ENCODE measurements around the gene VPS13D.

VPS13D gene

DNA sequence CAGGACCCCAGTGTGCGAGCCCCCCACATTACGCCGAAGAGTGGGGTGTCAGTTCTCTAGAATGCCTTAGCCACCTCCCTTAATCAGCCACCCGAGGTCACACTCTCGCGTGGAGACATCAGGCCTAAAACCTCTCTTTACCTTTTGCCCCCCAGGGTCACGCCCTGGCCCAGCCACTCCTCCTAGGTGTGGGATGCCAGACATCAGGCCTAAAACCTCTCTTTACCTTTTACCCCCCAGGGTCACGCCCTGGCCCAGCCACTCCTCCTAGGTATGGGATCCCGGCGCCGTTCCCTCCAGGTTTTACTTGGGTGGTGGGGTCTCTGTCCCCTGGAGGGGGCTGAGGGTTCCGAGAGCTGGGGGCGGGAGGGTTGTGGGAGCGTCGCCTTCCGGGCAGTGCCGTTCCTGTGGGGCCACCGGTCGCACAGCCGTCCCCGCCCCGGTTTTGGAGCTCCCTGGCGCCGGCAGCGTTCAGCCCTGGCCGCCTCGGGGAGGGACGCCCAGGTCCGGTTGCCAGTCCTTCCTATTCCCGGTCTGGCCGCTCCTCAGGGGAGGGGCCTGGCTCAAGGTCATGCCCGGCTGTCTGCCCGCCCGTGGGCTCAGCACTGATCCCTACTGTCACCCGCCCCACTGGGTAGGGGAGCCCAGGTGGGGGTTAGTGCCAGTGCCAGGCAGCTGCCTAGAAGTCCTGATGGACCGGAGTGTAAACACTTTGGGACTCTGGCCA is 882 bp downstream of the VPS13D start:
- H3K4me3 ChIP-seq (replicated peaks in 1 of 2; ENCODE audit: low read depth in 2 of 2, low read length in 2 of 2): peak overlapping the region; percentile 93 to 98
- TF ChIP-seq, protein P1, sequence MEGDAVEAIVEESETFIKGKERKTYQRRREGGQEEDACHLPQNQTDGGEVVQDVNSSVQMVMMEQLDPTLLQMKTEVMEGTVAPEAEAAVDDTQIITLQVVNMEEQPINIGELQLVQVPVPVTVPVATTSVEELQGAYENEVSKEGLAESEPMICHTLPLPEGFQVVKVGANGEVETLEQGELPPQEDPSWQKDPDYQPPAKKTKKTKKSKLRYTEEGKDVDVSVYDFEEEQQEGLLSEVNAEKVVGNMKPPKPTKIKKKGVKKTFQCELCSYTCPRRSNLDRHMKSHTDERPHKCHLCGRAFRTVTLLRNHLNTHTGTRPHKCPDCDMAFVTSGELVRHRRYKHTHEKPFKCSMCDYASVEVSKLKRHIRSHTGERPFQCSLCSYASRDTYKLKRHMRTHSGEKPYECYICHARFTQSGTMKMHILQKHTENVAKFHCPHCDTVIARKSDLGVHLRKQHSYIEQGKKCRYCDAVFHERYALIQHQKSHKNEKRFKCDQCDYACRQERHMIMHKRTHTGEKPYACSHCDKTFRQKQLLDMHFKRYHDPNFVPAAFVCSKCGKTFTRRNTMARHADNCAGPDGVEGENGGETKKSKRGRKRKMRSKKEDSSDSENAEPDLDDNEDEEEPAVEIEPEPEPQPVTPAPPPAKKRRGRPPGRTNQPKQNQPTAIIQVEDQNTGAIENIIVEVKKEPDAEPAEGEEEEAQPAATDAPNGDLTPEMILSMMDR (IDR thresholded peaks at IDR 0.05; ENCODE audit: low read depth, low read length): no peak
- DNase-seq (ENCODE audit: low read depth in 2 of 2): peak; percentile 18 to 50

DNA sequence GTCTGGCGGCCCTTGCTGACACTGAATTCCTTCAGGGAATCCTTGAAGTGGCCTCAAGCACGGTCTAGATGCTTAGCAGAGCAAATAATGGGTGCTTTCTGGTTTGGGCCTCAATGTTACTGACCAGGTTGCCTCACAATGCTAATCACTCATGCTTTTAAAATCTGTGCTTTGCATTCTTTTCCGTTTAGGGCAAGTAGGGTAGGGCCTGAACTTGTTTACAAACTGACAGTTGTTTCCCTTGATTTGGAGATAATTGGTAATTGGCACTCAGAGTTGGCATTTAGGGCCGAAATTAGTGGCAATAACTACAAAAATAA is 1.4 kb downstream of the VPS13D start:
- peak; percentile 32 to 37 for DNase-seq (ENCODE audit: low read depth in 2 of 2)
- peak overlapping the region; percentile 93 to 98 for H3K4me3 ChIP-seq (replicated peaks in 1 of 2; ENCODE audit: low read depth in 2 of 2, low read length in 2 of 2)
- TF ChIP-seq, protein P1 (IDR thresholded peaks at IDR 0.05; ENCODE audit: low read depth, low read length): no peak

DNA sequence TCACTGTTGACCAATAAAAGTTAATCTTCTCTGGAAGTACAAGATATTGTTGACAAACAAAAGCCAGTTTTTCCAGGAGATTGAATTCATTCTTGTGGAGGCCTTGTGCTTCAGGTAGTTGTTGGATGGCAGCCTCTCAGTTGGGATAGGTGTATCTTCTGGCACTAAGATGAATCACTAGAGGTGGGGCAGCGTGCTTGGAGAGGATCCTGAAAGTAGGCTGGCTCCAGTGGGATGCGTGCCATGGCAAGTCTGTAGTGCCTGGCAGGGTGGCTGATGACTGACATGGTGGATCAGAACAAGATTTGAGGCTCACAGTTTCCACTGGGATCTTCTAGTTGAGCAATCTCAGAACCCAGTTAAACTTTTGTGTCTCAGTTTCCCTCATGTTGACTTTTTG is 2.4 kb downstream of the VPS13D start:
- TF ChIP-seq, protein P1 (IDR thresholded peaks at IDR 0.05; ENCODE audit: low read depth, low read length): no peak
- H3K4me3 ChIP-seq (replicated peaks in 1 of 2; ENCODE audit: low read depth in 2 of 2, low read length in 2 of 2): no peak overlapping the region
- no peak for DNase-seq (ENCODE audit: low read depth in 2 of 2)

GRCh38 chr1:12244078-12244477 is 14.2 kb downstream of the VPS13D start:
- H3K4me3 ChIP-seq (replicated peaks in 1 of 2; ENCODE audit: low read depth in 2 of 2, low read length in 2 of 2): no peak overlapping the region
- peak in 1 of 2 donors; percentile 25 for DNase-seq (ENCODE audit: low read depth in 2 of 2)
- TF ChIP-seq, protein P1 (IDR thresholded peaks at IDR 0.05; ENCODE audit: low read depth, low read length): peak; percentile 23

DNA sequence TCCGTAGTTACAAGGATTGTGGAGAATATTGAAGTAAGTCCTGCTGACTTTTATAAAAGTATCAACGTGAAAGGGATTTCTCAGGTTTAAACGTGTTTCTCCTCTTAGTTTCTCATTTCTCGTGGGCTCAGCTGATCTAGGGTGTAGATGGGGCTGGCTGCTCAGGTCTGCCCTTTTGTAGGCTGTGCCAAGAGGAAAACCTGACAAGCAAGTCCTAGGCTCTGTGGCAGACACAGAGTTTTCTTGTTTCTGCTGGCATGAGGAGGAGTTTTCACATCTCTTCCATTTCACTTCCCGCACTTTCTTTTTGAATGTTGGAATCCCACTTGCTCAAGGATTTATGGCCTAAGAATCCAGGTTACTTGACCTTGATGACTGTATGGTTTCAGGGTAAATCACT is 14.8 kb downstream of the VPS13D start:
- TF ChIP-seq, protein P1 (IDR thresholded peaks at IDR 0.05; ENCODE audit: low read depth, low read length): no peak
- H3K4me3 ChIP-seq (replicated peaks in 1 of 2; ENCODE audit: low read depth in 2 of 2, low read length in 2 of 2): no peak overlapping the region

GRCh38 chr1:12245116-12245515 is 15.3 kb downstream of the VPS13D start:
- peak; percentile 57 to 72 for DNase-seq (ENCODE audit: low read depth in 2 of 2)
- TF ChIP-seq, protein P1 (IDR thresholded peaks at IDR 0.05; ENCODE audit: low read depth, low read length): no peak
- no peak overlapping the region for H3K4me3 ChIP-seq (replicated peaks in 1 of 2; ENCODE audit: low read depth in 2 of 2, low read length in 2 of 2)

More for the DNA sequence above, 14.8 kb downstream of the VPS13D start:
- DNase-seq (ENCODE audit: low read depth in 2 of 2): no peak

GRCh38 chr1:12245733-12246132 is 15.9 kb downstream of the VPS13D start:
- TF ChIP-seq, protein P1 (IDR thresholded peaks at IDR 0.05; ENCODE audit: low read depth, low read length): no peak
- DNase-seq (ENCODE audit: low read depth in 2 of 2): peak in 1 of 2 donors; percentile 7
- H3K4me3 ChIP-seq (replicated peaks in 1 of 2; ENCODE audit: low read depth in 2 of 2, low read length in 2 of 2): no peak overlapping the region
